HG02852 (cell line): ENCODE results near the gene COL26A1.
"Not testable (repeated sequence)": the region's sequence is repeated elsewhere in the genome, so short reads cannot be mapped to it uniquely, and the experiment has no call there.

Source experiments
- ATAC-seq: cut with Tn5 transposase; IDR thresholded peaks from one replicate; pipeline ENCODE4 v1.9.1; 2021; ENCODE audit warnings: mild to moderate bottlenecking, moderate library complexity; ENCODE audit not compliant: unreplicated experiment

Gene COL26A1

DNA sequence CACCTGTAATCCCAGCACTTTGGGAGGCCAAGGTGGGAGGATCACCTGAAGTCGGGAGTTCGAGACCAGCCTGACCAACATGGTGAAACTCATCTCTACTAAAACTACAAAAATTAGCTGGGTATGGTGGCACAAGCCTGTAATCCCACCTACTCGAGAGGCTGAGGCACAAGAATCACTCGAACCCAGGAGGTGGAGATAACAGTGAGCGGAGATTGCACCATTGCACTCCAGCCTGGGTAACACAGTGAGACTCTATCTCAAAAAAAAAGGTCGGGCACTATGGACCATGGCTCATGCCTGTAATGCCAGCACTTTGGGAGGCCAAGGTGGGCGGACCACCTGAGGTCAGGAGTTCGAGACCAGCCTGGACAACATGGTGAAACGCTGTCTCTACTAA lies 127.8 kb downstream of the COL26A1 start:
- ATAC-seq: not testable (repeated sequence)

GRCh38 chr7:101491442-101491841 lies 128.8 kb downstream of the COL26A1 start:
- not testable (repeated sequence) for ATAC-seq

GRCh38 chr7:101494602-101495329 lies 132.1 kb downstream of the COL26A1 start:
- ATAC-seq: no peak

- no peak for ATAC-seq
These were observed 133.3 kb downstream of the COL26A1 start for GRCh38 chr7:101496017-101496416.

GRCh38 chr7:101501351-101501750 lies 138.7 kb downstream of the COL26A1 start:
- no peak for ATAC-seq

DNA sequence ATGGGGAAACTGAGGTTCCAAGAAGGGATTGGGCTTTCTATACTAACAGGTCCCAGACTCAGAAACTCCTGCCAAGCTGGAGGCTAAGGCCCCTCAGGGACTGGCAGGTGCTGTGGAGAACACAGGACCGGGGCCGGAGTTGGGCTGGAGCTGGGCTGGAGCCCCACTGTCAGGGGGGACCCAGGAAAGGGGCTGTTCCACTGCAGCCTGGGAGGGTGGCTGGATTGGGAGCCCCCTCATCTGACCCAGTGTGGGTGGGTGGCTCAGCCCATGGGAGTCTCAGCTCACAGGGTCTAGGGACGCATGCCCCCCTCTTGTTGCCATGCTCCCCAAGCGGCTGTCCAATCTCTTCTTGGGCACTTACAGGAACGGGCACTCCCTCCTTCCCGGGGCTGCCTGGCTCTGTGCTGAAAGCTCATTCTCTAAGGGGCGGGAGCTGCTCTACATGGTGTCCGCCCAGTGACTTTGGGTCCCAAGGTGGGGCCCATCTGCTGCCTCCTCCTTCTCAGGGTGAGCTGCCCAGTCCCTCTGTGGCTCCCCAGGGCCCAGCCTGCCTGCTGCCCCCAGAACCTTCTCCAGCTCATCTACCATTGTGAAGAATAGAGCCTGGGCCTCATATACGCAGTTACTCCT lies 139.9 kb downstream of the COL26A1 start:
- ATAC-seq: no peak

DNA sequence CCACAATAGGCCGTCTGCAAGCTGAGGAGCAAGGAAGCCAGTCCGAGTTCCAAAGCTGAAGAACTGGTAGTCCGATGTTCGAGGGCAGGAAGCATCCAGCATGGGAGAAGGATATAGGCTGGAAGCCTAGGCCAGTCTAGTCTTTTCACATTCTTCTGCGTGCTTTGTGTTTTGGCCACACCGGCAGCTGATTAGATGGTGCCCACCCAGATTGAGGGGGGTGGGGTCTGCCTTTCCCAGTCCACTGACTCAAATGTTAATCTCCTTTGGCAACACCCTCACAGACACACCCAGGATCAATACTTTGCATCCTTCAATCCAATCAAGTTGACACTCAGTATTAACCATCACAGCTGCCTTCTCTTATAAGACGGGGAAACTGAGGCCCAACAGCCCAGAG lies 142.8 kb downstream of the COL26A1 start:
- not testable (repeated sequence) for ATAC-seq

- no peak for ATAC-seq
These were observed 143.9 kb downstream of the COL26A1 start for GRCh38 chr7:101506531-101506930.

DNA sequence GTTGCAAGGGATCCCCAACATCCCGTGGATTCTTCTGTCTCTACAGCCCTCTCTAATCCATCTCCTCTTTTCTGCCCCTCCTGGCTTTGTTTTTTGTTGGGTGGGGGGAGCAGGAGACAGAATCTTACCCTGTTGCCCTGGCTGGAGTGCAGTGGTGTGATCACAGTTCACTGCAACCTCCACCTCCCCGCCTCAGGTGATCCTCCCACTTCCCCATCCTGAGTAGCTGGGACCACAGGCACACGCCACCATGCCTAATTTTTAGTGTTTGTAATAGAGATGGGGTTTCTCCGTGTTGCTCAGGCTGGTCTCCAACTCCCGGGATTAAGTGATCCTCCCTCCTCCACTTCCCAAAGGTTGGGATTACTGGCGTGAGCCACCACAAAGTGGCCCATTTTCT lies 144.7 kb downstream of the COL26A1 start:
- ATAC-seq: no peak

DNA sequence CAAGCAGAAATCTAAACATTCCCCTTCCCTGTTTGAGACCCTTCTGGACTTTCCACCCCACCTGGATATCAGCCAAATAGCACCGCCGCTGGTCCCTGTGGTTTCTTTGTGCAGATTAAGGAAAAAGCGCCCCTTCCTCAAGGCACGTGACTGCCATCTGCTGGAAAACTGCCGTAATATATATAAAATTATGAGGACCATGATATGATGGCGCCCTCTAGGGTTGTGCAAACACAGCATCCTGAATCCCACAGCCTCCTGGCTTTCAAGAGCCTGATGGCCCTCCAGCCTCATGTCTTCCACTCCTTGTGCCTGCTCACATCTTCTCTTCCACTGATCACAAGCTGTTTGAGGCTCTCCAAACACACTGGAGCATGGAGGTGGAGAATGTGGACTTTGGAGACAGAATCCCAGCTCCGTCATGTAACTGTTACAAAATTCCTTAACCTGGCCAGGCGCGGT lies 145.1 kb downstream of the COL26A1 start:
- no peak for ATAC-seq

DNA sequence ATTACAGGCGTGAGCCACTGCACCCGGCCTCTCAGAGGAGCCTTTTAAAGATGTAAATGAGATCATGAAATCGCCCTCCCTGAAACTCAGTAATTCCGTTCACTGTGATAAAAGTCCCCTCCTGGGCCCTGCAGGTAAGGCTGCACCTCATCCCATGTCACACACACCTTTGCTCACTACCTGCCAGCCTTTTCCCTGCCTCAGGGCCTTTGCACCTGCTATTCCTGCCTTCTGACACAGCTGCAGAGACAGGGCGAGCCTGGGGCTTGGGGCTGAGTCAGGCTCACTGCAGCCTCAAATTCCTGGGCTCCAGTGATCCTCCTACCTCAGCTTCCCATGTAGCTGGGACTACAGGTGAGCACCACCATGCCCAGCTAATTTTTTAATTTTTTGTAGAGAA lies 147.6 kb downstream of the COL26A1 start:
- no peak for ATAC-seq

- no peak for ATAC-seq
These were observed 149.3 kb downstream of the COL26A1 start for GRCh38 chr7:101511965-101512364.

- no peak for ATAC-seq
These were observed 154.2 kb downstream of the COL26A1 start for GRCh38 chr7:101516851-101517250.

DNA sequence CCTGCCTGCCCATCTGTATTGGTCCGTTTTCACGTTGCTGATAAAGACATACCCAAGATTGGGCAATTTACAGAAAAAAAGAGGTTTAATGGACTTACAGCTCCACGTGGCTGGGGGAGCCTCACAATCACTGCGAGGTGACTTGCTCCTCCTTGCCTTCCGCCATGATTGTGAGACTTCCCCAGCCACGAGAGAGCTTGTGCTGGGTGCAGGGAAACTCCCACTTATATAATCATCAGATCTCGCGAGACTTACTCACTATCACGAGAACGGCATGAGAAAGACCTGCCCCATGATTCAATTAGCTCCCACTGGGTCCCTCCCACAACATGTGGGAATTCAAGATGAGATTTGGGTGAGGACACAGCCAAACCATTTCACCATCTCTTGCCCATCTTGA lies 154.6 kb downstream of the COL26A1 start:
- no peak for ATAC-seq

DNA sequence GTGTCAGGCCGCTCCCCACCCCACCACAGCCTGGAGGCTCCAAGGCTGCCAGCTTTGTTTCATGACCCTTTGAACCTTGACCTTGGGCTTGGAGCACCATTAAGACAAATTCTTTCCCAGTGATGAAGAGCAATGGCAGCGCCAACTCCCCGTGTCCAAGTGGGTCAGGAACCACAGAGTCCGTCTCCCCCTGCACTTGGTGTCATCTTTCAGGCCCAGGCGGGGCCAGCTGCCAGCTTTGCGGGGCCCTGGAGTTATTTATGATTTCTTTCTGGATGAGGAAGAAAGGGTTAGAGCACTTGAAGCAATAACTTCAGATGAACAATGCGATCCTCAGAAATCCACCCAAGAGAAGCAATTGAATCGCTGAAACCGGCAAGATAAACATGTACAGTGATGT lies 155.7 kb downstream of the COL26A1 start:
- ATAC-seq: no peak

DNA sequence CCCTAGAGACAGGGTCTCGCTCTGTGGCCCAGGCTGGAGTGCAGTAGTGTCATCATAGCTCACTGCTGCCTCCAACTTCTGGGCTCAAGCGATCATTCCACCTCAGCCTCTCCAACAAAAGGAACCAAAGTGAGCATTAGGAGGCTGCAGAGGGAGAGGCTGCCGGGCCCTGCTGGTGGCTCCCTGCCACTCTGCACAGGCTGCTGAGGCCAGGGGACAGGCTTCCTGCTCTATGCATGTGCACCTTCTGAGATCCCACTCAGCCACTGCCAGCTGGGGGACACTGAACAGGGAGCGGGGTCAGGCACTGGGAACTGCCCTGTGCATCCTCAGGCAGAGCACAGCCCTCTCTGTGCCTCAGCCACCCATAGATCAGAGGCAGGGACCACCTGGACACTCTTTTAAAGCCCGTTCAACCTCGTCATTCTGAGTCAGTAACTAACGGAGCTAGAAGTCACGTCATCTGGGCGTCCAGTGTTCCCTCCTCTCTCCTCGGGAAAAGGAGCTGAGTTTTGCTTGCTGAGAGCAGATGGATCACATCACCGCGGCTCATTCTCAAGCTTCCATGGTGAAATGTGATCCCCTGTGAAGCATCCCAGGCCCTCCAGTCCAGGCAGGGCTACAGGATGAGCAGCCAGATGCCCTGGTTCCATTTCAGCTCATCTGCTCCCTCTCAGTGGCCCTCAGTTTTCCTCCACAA lies 156.8 kb downstream of the COL26A1 start:
- ATAC-seq: no peak

- no peak for ATAC-seq
These were observed 158.8 kb downstream of the COL26A1 start for GRCh38 chr7:101521430-101521925.

DNA sequence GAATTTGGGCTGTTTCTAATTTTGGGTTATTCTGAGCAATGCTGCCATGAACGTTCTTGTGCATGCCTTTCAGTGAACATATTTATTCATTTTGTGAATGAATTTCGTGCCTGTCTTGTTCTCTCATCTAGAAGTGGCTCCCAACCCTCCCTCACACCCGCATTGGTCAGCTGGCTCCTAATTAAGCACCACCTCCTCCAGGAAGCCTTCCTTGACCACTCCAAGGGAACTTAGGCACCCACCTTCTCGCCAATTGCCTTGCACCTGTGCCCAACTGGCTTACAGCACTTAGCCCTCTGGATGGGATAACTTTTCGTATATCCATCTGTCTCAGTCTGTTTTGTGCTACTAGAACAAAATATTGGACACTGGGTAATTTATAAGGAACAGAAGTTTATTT lies 159.3 kb downstream of the COL26A1 start:
- no peak for ATAC-seq

GRCh38 chr7:101527844-101528667 lies 165.4 kb downstream of the COL26A1 start:
- no peak for ATAC-seq

DNA sequence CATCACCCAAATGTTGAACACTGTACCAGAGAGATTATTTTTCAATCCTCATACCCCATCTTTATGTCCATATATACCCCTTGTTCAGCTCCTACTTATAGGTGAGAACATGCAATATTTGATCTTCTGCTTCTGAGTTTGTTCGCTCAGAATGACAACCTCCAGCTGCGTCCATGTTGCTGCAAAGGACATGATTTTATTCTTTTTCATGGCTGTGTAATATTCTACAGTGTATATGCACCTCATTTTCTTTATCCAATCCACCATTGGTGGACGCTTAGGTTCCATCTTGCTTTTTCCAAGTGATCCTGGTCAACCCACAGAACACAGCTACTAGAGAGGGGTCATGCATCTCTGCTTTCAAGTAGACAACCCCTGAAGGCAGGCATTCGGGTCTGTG lies 166.9 kb downstream of the COL26A1 start:
- no peak for ATAC-seq
